H1 (cell line): ENCODE measurements around the gene AMPD3. TPM values are rescaled to one million over a fixed set of nuclear protein-coding genes. Genes with fewer than 3 reads are reported as not detected.

Experiments used
- BACH1 ChIP-seq: IDR thresholded peaks from 2 replicates; pipeline ENCODE4 v1.6.1; 2012; ENCODE audit warnings: low read length, improper control_type of control experiment
- BCL11A ChIP-seq, 2 experiments: IDR thresholded peaks; one replicate each; pipeline ENCODE4 v1.6.1; 2011; ENCODE audit warnings: low read depth in 2 of 2, low read length in 2 of 2, mild to moderate bottlenecking in 2 of 2
- CHD2 ChIP-seq: IDR thresholded peaks from 2 replicates; pipeline ENCODE4 v1.6.1; 2012; ENCODE audit warnings: low read length, improper control_type of control experiment
- GABPA ChIP-seq: IDR thresholded peaks from 2 replicates; pipeline ENCODE4 v1.6.1; 2011; ENCODE audit warnings: mild to moderate bottlenecking, low read length, moderate library complexity, borderline replicate concordance; ENCODE audit not compliant: insufficient read depth
- HDAC2 ChIP-seq, 2 experiments: fragments of 300-600 bp in 1 of 2; sonication (generic) in 1 of 2; IDR thresholded peaks; 2 replicates each; pipeline ENCODE4 v1.6.1; 2011 to 2012; ENCODE audit warnings: low read depth in 2 of 2, low read length in 2 of 2, mild to moderate bottlenecking in 2 of 2, moderate library complexity in 2 of 2, borderline replicate concordance in 1 of 2, inconsistent platforms in 1 of 2
- KDM1A ChIP-seq: fragments of 200-600, 300-600 bp; sonication (generic); IDR thresholded peaks from 2 replicates; pipeline ENCODE4 v1.7.1; 2016; ENCODE audit warnings: mild to moderate bottlenecking, low read length, borderline replicate concordance
- RAD21 ChIP-seq, 2 experiments: IDR thresholded peaks in 1 of 2; conservative IDR thresholded peaks in 1 of 2; 2 replicates each; pipeline ENCODE4 v1.6.1; 2011; ENCODE audit warnings: low read depth in 2 of 2, low read length in 2 of 2, improper control_type of control experiment in 1 of 2, inconsistent platforms in 1 of 2, mild to moderate bottlenecking in 1 of 2, moderate library complexity in 1 of 2
- SIRT6 ChIP-seq: IDR thresholded peaks from one replicate; pipeline ENCODE4 v1.7.1; 2012; ENCODE audit warnings: low read length, inconsistent platforms
- TBP ChIP-seq: IDR thresholded peaks from 2 replicates; pipeline ENCODE4 v1.6.1; 2011; ENCODE audit warnings: low read depth, low read length, improper control_type of control experiment
- polyA plus RNA-seq, 7 experiments: library from polyadenylated mRNA; depleted of rRNA in 3 of 7; stranded (reverse) in 5 of 7; unstranded in 2 of 7; fragments of >200 nt in 5 of 7; fragments of 200-250 nt in 2 of 7; gene quantifications; 1 replicate in 5 of 7; 2 replicates in 1 of 7; 4 replicates in 1 of 7; pipeline versions ENCODE4 v1.2.1 to v1.2.3, GENCODE V29; 2011 to 2013; ENCODE audit warnings: missing spikeins in 2 of 7, mixed read lengths in 2 of 7
- total RNA-seq: library from RNA; stranded (reverse); fragmentation: NEBNext Ultra II Directional; extraction: Animal tissue kit (Norgen Biotek cat#: 25700); gene quantifications from 2 replicates; pipeline ENCODE4 v1.2.1, GENCODE V29; 2021
- TF ChIP-seq, protein P1 (sequence below): fragments of 300-600 bp; sonication (generic); IDR thresholded peaks from 2 replicates; pipeline ENCODE4 v1.7.1; 2012; ENCODE audit warnings: low read length, moderate library complexity, mild to moderate bottlenecking, inconsistent platforms; ENCODE audit not compliant: insufficient replicate concordance
- TF ChIP-seq, protein P2 (sequence below): IDR thresholded peaks from 2 replicates; pipeline ENCODE4 v1.6.1; 2012; ENCODE audit warnings: inconsistent platforms

AMPD3 gene
- total and polyA plus RNA-seq, 2 of the 8 experiments (the other 6 are each of a cell fraction or from before 2014, with no cell fraction given): 4.0 to 6.3 TPM

- TF ChIP-seq, protein P1, sequence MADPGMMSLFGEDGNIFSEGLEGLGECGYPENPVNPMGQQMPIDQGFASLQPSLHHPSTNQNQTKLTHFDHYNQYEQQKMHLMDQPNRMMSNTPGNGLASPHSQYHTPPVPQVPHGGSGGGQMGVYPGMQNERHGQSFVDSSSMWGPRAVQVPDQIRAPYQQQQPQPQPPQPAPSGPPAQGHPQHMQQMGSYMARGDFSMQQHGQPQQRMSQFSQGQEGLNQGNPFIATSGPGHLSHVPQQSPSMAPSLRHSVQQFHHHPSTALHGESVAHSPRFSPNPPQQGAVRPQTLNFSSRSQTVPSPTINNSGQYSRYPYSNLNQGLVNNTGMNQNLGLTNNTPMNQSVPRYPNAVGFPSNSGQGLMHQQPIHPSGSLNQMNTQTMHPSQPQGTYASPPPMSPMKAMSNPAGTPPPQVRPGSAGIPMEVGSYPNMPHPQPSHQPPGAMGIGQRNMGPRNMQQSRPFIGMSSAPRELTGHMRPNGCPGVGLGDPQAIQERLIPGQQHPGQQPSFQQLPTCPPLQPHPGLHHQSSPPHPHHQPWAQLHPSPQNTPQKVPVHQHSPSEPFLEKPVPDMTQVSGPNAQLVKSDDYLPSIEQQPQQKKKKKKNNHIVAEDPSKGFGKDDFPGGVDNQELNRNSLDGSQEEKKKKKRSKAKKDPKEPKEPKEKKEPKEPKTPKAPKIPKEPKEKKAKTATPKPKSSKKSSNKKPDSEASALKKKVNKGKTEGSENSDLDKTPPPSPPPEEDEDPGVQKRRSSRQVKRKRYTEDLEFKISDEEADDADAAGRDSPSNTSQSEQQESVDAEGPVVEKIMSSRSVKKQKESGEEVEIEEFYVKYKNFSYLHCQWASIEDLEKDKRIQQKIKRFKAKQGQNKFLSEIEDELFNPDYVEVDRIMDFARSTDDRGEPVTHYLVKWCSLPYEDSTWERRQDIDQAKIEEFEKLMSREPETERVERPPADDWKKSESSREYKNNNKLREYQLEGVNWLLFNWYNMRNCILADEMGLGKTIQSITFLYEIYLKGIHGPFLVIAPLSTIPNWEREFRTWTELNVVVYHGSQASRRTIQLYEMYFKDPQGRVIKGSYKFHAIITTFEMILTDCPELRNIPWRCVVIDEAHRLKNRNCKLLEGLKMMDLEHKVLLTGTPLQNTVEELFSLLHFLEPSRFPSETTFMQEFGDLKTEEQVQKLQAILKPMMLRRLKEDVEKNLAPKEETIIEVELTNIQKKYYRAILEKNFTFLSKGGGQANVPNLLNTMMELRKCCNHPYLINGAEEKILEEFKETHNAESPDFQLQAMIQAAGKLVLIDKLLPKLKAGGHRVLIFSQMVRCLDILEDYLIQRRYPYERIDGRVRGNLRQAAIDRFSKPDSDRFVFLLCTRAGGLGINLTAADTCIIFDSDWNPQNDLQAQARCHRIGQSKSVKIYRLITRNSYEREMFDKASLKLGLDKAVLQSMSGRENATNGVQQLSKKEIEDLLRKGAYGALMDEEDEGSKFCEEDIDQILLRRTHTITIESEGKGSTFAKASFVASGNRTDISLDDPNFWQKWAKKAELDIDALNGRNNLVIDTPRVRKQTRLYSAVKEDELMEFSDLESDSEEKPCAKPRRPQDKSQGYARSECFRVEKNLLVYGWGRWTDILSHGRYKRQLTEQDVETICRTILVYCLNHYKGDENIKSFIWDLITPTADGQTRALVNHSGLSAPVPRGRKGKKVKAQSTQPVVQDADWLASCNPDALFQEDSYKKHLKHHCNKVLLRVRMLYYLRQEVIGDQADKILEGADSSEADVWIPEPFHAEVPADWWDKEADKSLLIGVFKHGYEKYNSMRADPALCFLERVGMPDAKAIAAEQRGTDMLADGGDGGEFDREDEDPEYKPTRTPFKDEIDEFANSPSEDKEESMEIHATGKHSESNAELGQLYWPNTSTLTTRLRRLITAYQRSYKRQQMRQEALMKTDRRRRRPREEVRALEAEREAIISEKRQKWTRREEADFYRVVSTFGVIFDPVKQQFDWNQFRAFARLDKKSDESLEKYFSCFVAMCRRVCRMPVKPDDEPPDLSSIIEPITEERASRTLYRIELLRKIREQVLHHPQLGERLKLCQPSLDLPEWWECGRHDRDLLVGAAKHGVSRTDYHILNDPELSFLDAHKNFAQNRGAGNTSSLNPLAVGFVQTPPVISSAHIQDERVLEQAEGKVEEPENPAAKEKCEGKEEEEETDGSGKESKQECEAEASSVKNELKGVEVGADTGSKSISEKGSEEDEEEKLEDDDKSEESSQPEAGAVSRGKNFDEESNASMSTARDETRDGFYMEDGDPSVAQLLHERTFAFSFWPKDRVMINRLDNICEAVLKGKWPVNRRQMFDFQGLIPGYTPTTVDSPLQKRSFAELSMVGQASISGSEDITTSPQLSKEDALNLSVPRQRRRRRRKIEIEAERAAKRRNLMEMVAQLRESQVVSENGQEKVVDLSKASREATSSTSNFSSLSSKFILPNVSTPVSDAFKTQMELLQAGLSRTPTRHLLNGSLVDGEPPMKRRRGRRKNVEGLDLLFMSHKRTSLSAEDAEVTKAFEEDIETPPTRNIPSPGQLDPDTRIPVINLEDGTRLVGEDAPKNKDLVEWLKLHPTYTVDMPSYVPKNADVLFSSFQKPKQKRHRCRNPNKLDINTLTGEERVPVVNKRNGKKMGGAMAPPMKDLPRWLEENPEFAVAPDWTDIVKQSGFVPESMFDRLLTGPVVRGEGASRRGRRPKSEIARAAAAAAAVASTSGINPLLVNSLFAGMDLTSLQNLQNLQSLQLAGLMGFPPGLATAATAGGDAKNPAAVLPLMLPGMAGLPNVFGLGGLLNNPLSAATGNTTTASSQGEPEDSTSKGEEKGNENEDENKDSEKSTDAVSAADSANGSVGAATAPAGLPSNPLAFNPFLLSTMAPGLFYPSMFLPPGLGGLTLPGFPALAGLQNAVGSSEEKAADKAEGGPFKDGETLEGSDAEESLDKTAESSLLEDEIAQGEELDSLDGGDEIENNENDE: no peak
- no peak for TF ChIP-seq CHD2
- TF ChIP-seq SIRT6: no peak
- TF ChIP-seq BACH1: no peak
- TF ChIP-seq HDAC2 (IDR thresholded peaks at IDR 0.05; ENCODE audit: borderline replicate concordance in 1 of 2, low read depth in 2 of 2, low read length in 2 of 2): no peak
- no peak for TF ChIP-seq RAD21 (IDR thresholded peaks at IDR 0.05 in 1 of 2, conservative IDR thresholded peaks at IDR 0.05 in 1 of 2; ENCODE audit: low read depth in 2 of 2, low read length in 2 of 2)
- no peak for TF ChIP-seq BCL11A (IDR thresholded peaks at IDR 0.05; ENCODE audit: low read depth in 2 of 2, low read length in 2 of 2)
- TF ChIP-seq KDM1A: no peak
- TF ChIP-seq, protein P2, sequence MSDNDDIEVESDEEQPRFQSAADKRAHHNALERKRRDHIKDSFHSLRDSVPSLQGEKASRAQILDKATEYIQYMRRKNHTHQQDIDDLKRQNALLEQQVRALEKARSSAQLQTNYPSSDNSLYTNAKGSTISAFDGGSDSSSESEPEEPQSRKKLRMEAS: no peak
- TF ChIP-seq GABPA: no peak
- TF ChIP-seq TBP: no peak
These were observed 11.9 kb upstream of the AMPD3 start (continued) for GRCh38 chr11:10443152-10443551.
